HG03565 (cell line): ENCODE data around the gene PRM2.

ENCODE experiments used
- ATAC-seq: cut with Tn5 transposase; IDR thresholded peaks from one replicate; pipeline ENCODE4 v1.9.1; 2021; ENCODE audit warnings: mild to moderate bottlenecking, moderate library complexity; ENCODE audit not compliant: unreplicated experiment

The PRM2 gene

DNA sequence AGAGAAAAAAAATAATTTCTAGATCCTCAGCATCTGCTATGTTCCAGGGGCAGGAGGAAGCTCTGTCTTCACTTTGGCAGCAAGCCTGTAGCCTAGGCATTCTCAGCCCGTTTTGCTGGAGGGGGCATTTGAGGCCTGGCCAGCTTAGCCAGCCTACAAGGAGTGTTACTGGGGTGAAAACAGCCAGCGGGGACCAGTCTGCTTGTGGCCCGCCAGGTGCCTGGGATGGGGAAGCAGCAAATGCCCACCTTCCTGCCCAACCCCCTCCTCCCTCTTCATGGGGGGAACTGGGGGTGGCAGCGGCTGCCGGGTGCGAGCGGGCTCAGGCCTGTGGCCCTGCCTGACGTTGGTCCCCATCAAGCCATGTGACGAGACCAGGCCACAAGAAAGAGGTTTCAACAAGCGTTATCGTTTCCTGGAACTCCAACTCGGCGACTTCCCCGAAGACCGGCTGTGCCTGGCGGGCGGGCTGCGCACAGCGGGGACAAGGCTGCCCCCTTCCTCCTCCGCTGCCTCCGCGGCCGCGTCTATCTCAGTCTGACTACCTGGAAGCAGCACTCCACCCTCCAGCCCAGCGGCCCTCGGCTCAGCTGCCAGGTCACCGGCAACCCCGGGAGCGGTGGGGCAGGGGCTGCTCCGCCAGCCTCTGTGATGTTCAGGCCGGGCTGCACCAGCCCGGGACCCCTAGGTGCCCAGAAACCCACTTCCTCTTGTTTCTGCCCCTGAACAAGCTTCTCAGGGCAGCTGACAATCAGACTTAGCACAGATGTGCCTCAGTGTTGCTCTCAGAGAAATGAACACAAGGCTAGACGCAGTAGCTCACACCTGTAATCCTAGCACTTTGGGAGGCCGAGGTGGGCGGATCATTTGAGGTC, 43.2 kb downstream of the PRM2 start:
- no peak for ATAC-seq

DNA sequence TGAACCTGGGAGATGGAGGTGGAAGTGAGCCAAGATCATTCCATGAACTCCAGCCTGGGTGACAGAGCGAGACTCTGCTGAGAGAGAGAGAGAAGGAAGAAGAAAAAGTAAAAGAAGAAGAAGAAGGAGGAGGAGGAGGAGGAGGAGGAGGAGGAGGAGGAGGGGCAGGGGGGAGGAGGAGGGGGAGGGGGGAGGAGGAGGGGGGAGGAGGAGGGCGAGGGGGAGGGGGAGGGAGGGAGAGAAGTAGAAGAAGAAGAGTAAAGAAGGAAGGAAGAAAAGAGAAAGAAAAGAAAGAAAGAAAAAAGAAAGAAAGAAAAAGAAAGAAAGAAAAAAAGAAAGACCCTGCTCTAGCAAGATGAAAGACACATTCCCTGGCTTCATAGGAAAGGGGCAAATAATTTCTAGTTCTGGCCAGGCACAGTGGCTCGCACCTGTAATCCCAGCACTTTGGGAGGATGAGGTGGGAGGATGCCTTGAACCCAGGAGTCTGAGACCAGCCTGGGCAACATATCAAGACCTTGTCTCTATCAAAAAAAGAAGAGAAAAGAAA, 43.9 kb downstream of the PRM2 start:
- ATAC-seq = no peak

- ATAC-seq = no peak
These were observed 44.8 kb downstream of the PRM2 start for GRCh38 chr16:11231367-11231970.

DNA sequence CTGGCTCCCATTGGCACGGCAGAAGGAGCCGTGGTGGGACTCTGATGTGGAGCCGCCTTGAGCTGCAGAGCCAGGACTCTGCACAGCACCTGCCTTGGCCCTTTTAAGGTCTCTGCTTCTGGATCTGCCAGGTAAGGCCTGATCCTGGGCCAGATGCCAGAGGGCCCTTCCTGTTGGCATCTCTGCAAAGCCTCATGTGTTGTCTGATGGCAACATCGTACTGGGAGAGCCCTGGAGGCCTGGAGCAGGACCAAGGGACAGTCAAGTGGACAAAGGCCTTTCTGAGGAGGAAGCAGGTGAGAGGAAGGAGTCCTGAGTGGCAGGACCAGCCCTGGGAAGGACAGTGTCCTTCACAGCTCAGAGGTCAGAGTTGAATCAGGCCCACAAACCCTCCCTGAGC, 46.4 kb downstream of the PRM2 start:
- ATAC-seq = no peak

GRCh38 chr16:11229432-11229831, 46.8 kb downstream of the PRM2 start:
- no peak for ATAC-seq

DNA sequence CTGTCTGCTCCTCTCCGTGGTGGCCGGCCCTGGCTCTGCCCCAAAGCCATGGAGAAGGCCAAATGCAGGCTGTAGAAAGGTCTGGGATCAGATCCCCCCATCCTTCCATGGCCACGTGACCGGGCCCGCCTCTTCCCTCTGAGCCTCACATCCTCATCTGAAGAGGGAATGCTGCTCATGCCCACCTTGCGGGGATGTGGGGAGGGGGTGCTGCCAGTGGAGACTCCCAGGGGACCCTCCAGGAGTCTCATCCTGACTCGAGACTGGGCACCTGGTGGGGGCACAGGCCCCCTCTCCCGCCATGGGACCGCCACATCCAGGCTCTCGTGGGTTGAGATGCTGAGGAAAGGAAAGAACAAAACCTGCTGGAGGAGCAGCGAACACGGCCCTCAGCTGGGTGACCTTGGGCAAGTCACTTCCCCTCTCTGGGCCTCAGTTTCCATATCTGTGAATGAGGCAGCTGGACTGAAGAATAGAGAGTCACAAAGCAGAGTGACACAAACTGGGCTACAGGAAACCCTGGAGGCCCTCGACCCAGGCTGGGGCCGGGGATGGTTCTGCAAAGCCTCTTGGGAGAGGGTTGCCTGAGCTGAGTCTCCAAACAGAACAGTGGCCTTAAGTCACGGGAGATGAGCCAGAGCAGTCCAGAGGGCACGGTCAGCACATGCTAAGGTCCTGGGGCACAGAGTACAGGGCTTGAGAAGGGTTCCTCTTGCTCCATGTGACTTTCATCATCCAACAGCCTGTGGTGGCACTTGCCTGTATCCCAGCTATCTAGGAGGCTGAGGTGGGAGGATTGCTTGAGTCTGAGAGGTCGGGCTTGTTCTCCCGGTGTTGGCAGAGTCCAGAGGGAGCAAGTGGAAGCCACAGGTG, 50.4 kb downstream of the PRM2 start:
- ATAC-seq = no peak
